ENCODE measurements around the gene RCL1.

DNA sequence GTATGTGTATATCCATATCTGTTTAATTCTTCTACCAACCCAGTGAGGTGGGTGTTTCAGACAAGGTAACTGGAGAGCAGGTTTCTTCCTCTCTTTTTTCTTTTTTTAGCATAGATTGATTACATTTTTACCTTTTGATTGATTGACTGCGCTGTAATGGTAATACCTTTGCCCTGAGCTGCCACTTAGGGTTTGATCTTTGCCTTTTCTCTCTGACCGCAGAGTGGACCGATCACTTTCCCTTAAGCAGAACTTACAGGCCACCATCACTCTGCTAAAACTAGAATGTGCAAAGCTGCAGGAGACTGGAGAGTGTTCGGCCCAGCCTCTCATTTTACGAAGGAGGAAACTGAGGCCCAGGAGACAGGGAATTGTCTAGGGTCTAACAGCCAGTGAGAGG is 38.0 kb downstream of the RCL1 start:
- no peak for TF ChIP-seq CTCF (IDR thresholded peaks at IDR 0.05; ENCODE audit: low read length)
- TF ChIP-seq EZH2 (IDR thresholded peaks at IDR 0.05; ENCODE audit: borderline replicate concordance, low read length): no peak
